SK-N-SH (cell line): ENCODE data around the gene MAGI2.

ENCODE experiments used
- MAX ChIP-seq: IDR thresholded peaks from 2 replicates; pipeline ENCODE4 v1.4.0; 2012; ENCODE audit warnings: low read depth
- SIN3A ChIP-seq: IDR thresholded peaks from 2 replicates; pipeline ENCODE4 v1.6.1; 2012; ENCODE audit warnings: low read depth, mild to moderate bottlenecking, low read length, moderate library complexity, borderline replicate concordance
- USF2 ChIP-seq: fragments of 150-350 bp; IDR thresholded peaks from 2 replicates; pipeline ENCODE4 v1.6.1; 2017; ENCODE audit warnings: antibody characterized with exemption, low read length, low read depth, borderline replicate concordance

DNA sequence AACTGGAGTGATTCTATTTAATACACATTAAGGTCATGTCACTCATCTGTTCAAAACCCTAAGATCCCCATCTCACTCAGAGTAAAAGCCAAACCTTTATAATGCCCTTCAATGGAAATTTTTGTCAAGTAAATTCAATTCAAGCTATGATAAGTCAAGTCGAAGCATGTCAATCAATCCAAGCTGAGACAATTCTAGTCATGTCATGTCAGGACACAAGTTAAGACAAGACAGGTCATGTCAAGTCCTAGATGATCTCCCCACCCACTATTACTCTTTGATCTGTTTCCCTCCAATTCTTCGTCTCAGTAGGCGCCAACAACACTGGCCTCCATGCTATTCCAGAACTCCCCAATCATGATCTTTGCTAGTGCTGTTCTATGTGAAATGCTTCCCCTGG lies 141.4 kb downstream of the MAGI2 start:
- no peak for TF ChIP-seq USF2
- no peak for TF ChIP-seq SIN3A
- no peak for TF ChIP-seq MAX
